GM18909 (cell line): ENCODE data around the gene VGLL4.
"Not testable (repeated sequence)": the region's sequence is repeated elsewhere in the genome, so short reads cannot be mapped to it uniquely, and the experiment has no call there.

ENCODE experiments used
- ATAC-seq: cut with Tn5 transposase; IDR thresholded peaks from one replicate; pipeline ENCODE4 v1.9.1; 2021; ENCODE audit warnings: mild to moderate bottlenecking; ENCODE audit not compliant: unreplicated experiment, poor library complexity

VGLL4 gene

GRCh38 chr3:11643605-11644087, at the start of gene VGLL4:
VGLL4 (minus strand) TSS chr3:11643915; CDS start chr3:11643518, 397 bp downstream.
- peak; percentile 52 for ATAC-seq

- no peak for ATAC-seq
These were observed 48.8 kb upstream of the VGLL4 start for GRCh38 chr3:11692532-11692813.

- no peak for ATAC-seq
These were observed 48.2 kb upstream of the VGLL4 start for GRCh38 chr3:11691767-11692531.

- ATAC-seq = no peak
These were observed 47.4 kb upstream of the VGLL4 start for GRCh38 chr3:11690863-11691766.

- no peak for ATAC-seq
These were observed 46.0 kb upstream of the VGLL4 start for GRCh38 chr3:11689749-11690148.

- ATAC-seq = not testable (repeated sequence)
These were observed 41.3 kb upstream of the VGLL4 start for GRCh38 chr3:11684980-11685379.

GRCh38 chr3:11680509-11680908, 36.8 kb upstream of the VGLL4 start:
- ATAC-seq = no peak

- no peak for ATAC-seq
These were observed 36.2 kb upstream of the VGLL4 start for GRCh38 chr3:11679964-11680363.

- ATAC-seq = no peak
These were observed 28.6 kb upstream of the VGLL4 start for GRCh38 chr3:11672363-11672762.

- ATAC-seq = peak; percentile 59
These were observed 28.0 kb upstream of the VGLL4 start for GRCh38 chr3:11671648-11672100.

GRCh38 chr3:11668243-11669235, 24.8 kb upstream of the VGLL4 start:
- no peak for ATAC-seq

- no peak for ATAC-seq
These were observed 21.6 kb upstream of the VGLL4 start for GRCh38 chr3:11665331-11665730.

GRCh38 chr3:11662392-11662990, 18.8 kb upstream of the VGLL4 start:
- ATAC-seq = no peak

GRCh38 chr3:11661827-11662226, 18.1 kb upstream of the VGLL4 start:
- ATAC-seq = no peak

- ATAC-seq = no peak
These were observed 17.4 kb upstream of the VGLL4 start for GRCh38 chr3:11661052-11661656.

GRCh38 chr3:11660242-11660641, 16.5 kb upstream of the VGLL4 start:
- ATAC-seq = no peak

- no peak for ATAC-seq
These were observed 14.5 kb upstream of the VGLL4 start for GRCh38 chr3:11658180-11658579.

- ATAC-seq = no peak
These were observed 11.6 kb upstream of the VGLL4 start for GRCh38 chr3:11655196-11655928.

- no peak for ATAC-seq
These were observed 10.5 kb upstream of the VGLL4 start for GRCh38 chr3:11654166-11654565.
